ENCODE data around the gene ELL2.

DNA sequence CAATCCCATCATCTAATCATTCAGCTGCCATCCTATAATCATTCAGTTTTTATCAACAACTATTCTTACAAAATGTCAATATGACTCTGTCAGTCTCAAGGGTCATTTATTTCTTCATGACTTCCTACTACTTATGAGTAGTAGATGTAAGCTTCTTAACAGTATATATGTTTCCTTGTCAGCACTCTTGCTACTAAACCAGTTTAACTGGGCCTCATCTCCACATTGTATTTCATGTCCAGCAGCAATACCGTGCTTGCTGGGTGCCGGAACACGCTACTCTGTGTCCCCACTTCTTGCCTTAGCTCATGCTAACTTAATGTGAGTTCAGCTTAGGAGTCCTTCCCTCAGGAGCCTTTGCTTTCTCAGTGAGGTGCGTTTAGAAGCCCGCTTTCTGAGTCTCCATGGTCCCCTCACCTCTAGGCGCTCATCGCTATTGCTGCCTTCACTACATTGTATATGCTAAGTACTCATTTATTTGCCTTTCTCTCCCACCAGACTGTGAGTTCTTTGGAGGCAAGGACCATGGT lies 32.9 kb downstream of the ELL2 start:
- TF ChIP-seq, protein P1, sequence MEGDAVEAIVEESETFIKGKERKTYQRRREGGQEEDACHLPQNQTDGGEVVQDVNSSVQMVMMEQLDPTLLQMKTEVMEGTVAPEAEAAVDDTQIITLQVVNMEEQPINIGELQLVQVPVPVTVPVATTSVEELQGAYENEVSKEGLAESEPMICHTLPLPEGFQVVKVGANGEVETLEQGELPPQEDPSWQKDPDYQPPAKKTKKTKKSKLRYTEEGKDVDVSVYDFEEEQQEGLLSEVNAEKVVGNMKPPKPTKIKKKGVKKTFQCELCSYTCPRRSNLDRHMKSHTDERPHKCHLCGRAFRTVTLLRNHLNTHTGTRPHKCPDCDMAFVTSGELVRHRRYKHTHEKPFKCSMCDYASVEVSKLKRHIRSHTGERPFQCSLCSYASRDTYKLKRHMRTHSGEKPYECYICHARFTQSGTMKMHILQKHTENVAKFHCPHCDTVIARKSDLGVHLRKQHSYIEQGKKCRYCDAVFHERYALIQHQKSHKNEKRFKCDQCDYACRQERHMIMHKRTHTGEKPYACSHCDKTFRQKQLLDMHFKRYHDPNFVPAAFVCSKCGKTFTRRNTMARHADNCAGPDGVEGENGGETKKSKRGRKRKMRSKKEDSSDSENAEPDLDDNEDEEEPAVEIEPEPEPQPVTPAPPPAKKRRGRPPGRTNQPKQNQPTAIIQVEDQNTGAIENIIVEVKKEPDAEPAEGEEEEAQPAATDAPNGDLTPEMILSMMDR (IDR thresholded peaks at IDR 0.05; ENCODE audit: poor library complexity, severe bottlenecking): no peak
- TF ChIP-seq MXI1 (conservative IDR thresholded peaks at IDR 0.05; ENCODE audit: poor library complexity, severe bottlenecking) (no peak), POLR2AphosphoS5 (IDR thresholded peaks at IDR 0.05) (no peak)
- TF ChIP-seq, protein P2, sequence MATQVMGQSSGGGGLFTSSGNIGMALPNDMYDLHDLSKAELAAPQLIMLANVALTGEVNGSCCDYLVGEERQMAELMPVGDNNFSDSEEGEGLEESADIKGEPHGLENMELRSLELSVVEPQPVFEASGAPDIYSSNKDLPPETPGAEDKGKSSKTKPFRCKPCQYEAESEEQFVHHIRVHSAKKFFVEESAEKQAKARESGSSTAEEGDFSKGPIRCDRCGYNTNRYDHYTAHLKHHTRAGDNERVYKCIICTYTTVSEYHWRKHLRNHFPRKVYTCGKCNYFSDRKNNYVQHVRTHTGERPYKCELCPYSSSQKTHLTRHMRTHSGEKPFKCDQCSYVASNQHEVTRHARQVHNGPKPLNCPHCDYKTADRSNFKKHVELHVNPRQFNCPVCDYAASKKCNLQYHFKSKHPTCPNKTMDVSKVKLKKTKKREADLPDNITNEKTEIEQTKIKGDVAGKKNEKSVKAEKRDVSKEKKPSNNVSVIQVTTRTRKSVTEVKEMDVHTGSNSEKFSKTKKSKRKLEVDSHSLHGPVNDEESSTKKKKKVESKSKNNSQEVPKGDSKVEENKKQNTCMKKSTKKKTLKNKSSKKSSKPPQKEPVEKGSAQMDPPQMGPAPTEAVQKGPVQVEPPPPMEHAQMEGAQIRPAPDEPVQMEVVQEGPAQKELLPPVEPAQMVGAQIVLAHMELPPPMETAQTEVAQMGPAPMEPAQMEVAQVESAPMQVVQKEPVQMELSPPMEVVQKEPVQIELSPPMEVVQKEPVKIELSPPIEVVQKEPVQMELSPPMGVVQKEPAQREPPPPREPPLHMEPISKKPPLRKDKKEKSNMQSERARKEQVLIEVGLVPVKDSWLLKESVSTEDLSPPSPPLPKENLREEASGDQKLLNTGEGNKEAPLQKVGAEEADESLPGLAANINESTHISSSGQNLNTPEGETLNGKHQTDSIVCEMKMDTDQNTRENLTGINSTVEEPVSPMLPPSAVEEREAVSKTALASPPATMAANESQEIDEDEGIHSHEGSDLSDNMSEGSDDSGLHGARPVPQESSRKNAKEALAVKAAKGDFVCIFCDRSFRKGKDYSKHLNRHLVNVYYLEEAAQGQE (IDR thresholded peaks at IDR 0.05; ENCODE audit: borderline replicate concordance): no peak

Data from neural cell (in vitro differentiated cells).